Medulla oblongata (tissue), 1 donor: Measurements from ENCODE around the gene ABCD4.
A peak's percentile ranks its signal among the peaks of the same experiment; 100 is the strongest.

Source experiments
- DNase-seq: peaks from one replicate; pipeline ENCODE4 v3.0.0-alpha.2; 2015; ENCODE audit errors: extremely low spot score

ABCD4 gene

GRCh38 chr14:74302152-74302628 lies 544 bp downstream of the ABCD4 start:
- DNase-seq = peak; percentile 66

DNA sequence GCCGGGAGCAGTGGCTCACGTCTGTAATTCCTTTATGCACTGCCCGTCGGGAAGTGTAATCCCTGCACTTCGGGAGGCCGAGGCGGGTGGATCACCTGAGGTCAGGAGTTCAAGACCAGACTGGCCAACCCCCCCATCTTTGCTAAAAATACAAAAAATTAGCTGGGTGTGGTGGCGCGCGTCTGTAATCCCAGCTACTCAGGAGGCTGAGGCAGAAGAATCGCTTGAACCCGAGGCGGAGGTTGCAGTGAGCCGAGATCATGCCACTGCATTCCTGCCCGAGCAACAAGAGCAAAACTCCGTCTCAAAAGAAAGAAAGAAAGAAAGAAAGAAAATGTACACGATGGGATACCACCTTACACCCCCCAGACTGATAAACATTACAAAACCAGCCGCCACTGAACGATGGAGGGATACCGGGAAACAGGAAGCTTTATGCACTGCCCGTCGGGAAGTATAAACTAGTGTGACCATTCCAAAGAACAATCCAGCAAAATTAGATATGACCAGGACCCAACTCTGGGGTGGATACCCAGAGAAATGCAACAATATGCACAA lies 1.1 kb downstream of the ABCD4 start:
- no peak for DNase-seq

DNA sequence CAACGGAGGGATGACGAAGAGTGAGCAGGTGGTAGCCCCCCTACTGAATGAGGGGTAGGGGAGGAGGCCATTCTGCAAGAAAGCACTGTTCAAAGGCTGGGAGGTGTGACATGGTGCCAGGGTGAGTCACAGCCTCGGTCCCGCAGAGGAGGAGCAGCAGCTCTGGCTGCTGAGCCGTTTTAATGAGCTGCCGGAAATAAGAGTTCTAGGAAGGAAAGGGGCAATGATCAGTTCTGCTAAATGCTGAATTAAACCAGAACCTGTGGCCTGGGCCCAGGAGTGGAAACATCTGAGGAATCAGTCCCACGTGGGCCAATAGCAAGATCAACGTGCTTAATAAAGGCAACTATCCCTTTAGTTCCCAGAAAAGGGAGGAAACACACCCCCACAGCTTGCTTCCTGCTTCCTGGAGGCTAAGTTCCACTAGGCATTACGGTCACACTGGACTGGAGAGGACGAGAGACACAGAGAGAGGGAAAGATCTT lies 3.6 kb downstream of the ABCD4 start:
- DNase-seq = peak; percentile 50

DNA sequence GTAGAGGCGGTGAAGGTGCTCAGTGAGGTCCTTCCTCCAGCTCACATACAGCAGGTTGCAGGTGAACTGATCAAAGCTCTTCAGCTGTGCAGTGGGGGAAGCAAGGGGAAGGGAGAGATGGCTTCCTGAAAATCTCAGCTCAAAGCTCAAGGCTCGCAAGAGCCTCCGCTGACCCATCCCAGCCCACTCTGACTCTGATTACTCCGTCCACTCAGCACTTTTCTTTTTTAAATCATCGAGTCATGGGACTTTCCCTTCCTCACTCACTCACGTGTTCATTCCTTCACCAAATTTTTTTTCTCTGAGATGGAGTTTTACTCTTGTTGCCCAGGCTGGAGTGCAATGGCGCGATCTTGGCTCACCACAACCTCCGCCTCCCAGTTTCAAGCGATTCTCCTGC lies 4.7 kb downstream of the ABCD4 start:
- DNase-seq = no peak

GRCh38 chr14:74296037-74296467 lies 6.7 kb downstream of the ABCD4 start:
- no peak for DNase-seq

- DNase-seq = no peak
These were observed 9.1 kb downstream of the ABCD4 start for GRCh38 chr14:74293606-74294005.

- no peak for DNase-seq
These were observed 10.7 kb downstream of the ABCD4 start for GRCh38 chr14:74292061-74292460.

- DNase-seq = no peak
These were observed 12.3 kb downstream of the ABCD4 start for GRCh38 chr14:74290415-74290814.

- no peak for DNase-seq
These were observed 12.9 kb downstream of the ABCD4 start for GRCh38 chr14:74289801-74290200.

DNA sequence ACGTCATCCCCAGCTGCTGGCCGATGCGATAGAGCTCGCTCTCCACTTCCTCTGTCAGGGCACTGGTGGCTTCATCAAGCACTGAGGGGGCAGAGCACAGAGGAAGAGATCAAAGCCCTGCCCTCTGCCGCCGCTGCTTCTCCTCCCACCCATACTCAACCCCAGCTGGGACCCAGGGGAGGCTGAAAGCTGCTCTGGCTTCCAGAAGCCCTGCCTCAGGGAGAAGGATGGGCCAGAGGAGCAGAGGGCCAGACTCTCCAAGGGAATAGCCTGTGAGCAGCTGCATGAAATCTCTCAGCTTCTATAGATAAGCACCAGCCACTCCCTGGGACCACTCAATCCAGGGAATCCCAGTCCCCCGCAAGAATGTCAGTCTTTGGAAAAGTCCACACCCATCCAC lies 16.0 kb downstream of the ABCD4 start:
- DNase-seq = no peak

GRCh38 chr14:74281069-74281468 lies 21.7 kb downstream of the ABCD4 start:
- peak; percentile 72 for DNase-seq

DNA sequence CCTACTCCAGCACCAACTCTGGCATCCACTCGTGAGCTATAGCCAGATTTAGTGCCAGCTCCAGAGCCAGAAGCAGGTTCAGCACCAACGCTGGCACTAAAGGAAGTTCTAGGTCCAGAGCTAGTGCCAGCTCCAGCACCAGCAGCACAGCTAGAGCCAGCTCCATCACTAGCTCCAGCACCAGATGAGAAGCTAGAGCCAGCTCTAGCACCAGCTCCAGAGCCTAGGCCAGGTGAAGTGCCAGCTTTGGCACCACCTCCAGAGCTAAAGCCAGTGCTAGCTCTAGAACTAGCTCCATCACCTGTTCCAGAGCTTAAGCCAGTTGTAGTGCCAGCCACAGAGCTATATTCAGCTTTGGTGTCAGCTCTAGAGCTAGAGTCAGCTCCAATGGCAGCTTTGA lies 24.7 kb downstream of the ABCD4 start:
- no peak for DNase-seq

DNA sequence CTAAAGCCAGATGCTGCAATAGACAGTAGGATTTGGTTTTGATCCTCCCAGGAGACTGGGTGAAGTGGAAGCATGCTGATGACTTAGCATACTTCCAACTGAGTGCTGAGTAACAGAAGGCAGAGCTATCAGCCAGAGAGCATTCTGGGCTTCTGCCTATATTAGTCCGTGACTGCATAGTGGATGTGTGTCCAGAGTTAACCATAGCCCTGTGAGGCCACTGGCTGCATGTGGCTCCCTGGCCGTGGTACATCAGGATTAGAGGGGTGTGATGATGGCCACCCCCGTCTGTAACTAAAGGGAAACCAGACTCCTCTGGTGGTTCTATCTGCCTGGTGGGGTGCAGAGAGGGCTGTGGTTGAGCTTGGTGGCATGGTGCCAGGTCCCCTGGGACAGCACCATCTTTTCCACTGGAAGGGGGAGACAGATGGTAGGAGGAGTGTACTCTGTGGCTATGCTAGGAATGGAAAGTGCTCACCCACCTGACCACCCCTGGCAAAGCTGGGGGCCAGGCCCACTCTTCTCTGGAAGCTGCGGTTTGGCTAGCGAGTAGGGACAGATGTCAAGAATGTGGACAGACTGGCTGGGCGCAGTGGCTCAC lies 27.4 kb downstream of the ABCD4 start:
- no peak for DNase-seq

GRCh38 chr14:74271365-74271764 lies 31.4 kb downstream of the ABCD4 start:
- DNase-seq = no peak

- peak; percentile 76 for DNase-seq
These were observed 32.2 kb downstream of the ABCD4 start for GRCh38 chr14:74270382-74271177.

- no peak for DNase-seq
These were observed 35.1 kb downstream of the ABCD4 start for GRCh38 chr14:74267588-74267987.

DNA sequence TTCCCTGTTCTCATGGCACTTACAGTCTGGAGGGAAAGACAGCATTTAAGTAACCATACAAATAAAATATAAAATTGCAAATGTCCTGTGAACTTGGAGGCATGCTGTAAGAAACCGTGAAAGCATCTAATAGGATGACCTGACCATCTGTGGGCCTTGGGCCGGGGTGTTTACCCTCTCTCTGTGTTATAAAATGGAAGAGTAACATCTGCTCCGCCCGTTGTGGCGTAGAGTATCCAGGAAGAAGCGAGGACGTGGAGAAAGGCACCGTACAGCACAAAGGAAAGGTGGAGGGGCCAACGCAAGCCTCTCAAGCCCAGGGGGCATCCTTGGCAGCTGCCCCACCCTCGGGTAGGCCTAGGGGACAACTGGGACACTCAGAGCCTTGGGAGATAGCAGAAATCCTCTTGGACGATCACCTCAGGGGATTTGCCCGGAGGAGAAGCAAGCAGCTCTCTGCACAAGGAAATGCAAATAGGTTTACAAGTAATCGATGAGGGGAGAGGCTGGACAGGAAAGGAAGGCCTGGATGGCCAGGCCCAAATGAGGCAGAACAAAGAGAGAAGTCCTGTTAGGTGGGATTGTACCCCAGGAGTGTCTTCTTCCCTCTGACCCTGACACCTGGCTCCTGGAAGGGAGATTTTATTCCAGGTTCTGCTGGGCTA lies 37.3 kb downstream of the ABCD4 start:
- DNase-seq = no peak

DNA sequence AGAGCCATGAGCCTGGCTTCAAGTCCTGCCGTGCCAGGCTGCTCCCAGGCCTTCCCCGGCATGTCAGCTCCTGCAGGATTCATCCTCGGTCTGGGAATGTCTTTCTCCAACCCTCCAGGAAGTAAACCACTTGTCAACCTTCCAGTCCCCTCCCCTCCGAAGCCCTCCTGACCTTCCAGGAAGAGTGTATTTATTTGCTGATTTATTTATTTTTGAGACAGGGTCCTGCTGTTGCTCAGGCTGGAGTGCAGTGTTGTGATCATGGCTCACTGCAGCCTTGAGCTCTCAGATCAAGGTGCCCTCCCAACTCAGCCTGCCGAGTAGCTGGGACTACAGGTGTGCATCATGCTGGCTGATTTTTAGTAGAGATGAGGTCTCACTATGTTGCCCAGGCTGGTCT lies 38.8 kb downstream of the ABCD4 start:
- no peak for DNase-seq

GRCh38 chr14:74263181-74263580 lies 39.6 kb downstream of the ABCD4 start:
- no peak for DNase-seq

DNA sequence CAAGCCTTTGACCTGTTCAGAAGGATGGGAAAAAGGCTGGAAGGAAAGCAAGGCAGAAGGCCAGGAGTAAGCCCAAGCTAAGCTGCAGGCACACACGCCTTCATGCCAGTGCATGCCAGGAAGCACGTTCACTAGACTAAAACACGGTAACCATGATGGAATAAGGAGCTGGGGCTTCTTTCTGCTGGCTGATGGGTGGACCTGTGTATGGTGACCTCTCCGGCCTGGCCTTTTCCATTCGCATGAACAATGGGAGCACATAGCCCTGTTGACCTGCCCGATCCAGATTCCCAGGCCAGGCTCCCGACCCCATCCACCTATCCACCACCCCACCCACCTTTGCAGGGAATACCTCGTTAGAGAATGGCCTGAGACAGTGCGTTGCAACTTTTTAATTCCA lies 40.7 kb downstream of the ABCD4 start:
- no peak for DNase-seq

GRCh38 chr14:74261288-74261687 lies 41.4 kb downstream of the ABCD4 start:
- no peak for DNase-seq

- no peak for DNase-seq
These were observed 42.1 kb downstream of the ABCD4 start for GRCh38 chr14:74260525-74261233.
